ENCODE results near the gene SCAMP1.
"Not testable (repeated sequence)": the region's sequence is repeated elsewhere in the genome, so short reads cannot be mapped to it uniquely, and the experiment has no call there.

SCAMP1 gene

DNA sequence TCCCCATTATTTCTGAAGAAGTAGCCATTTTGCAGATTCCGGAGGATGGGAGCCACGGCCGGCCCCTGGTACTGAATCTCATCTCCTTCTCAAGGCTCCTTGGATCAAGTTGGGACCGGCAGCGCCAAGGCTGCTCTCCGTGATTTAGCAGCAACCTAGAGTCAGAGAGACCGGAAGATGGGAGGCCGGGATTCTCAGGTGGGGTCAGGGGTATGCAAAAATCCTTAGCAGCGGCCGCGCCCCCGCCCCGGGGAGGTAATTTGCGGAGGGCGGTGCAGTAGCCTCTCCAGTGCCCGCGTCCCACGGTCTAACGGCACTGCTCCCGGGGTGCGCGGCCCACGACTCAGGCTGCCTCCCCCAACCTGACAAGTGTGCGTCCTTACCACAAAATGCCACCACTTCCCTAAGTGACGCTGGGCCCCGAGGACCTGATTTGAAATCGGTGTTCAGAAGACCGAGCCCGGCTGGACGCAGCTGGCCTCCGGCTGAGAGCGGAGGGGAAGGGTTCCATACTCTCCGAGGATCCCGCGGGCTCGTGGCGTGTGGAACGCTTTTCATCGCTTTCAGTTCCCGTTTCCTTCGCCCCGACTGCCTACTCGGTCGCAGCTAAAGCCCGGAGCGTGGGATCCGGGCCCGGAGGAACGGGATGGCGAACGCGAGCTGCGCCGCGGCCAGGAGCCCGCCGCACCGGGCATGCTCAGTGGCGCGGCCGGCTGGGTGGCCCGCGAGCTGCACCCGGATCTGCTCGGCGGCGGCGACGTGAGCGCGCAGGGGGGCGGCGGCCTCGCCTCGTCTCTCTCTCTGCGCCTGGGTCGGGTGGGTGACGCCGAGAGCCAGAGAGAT is at the start of gene SCAMP1:
Gene SCAMP1 (plus strand): TSS at position 787 of the 843 bp plus-strand sequence. CDS start 55 bp downstream, at position 842.
- DNase-seq, result peak; percentile 82

GRCh38 chr5:78317515-78317914 is 42.9 kb upstream of the SCAMP1 start:
- no peak for DNase-seq

- no peak for DNase-seq
Measured at GRCh38 chr5:78318337-78318736, 42.1 kb upstream of the SCAMP1 start.

- no peak for DNase-seq
Measured at GRCh38 chr5:78320401-78320800, 40.0 kb upstream of the SCAMP1 start.

GRCh38 chr5:78323241-78323640 is 37.2 kb upstream of the SCAMP1 start:
- no peak for DNase-seq

DNA sequence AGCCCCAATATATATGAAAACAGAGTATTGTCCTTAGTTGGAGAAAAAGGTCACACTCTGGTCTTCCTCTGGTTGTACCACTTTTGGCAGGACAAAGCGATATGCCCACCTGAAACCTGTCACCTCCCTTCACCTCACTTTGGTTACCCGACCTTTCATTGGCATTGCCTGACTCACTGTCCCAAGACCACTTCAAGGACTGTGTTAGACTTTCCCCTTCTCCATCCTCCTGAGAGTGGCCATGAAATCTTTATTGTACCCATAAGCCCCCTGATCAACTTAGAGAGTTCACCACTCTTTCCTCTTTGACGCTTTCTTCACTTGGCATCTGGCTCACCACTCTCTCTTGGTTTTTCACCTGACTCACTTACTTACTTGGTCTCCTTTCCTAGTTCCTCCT is 33.5 kb upstream of the SCAMP1 start:
- no peak for DNase-seq

DNA sequence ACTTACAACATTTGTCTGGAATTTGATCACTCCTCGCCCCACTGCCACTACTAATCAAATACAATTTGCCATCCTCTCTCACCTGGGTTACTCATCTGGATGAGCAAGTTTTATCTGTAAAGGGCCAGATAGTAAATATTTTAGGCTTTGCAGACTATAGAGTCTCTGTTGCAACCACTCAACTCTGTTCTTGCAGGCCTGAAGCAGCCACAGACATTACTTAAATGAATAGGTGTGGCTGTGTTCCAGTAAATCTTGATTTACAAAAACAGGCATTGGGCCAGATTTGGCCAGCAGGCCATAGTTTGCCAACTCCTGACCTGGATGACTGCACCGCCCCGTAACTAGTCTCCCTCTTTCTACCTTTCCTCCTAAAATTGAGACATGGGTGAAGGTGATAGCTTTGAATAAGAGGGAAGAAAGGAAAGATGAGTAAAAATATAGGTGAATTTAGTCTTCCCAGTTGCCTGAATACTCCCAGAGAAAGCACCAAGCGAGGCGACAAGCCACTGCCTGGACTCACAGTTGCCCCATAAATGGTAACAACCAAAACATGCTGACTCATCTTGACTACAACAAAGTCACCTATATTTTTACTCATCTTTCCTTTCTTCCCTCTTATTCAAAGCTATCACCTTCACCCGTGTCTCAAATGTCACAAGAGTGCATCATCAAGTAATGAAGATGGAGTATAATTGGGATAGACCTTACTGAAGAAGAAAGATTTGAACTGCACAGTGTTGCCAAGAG is 32.5 kb upstream of the SCAMP1 start:
- DNase-seq, result no peak

GRCh38 chr5:78328585-78329173 is 31.7 kb upstream of the SCAMP1 start:
- DNase-seq, result no peak

DNA sequence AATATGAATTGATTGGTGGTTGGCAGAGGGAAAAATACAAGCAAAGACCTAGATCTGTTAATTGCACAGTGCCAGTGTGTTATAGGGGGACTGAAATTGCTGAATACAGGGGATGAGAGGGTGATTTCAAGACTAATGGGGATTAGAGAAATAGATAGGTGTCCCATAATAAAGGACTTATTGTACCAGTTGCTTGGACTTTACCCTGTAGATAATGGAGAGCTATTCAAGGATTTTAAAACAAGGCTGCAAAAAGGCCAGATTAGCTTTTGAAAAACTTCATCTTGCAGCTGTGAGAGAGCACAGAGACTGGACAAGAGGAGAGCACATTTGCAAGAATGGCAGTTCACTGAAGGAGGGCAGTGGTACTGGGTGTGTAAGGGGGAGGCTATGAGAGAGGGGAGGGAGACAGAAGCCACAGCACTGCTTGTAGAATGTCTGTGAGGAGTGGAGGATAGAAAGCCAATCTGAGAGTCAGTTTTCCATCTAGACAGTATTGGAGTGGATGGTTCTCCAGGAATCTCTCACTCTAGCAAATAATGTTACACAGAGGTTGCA is 28.8 kb upstream of the SCAMP1 start:
- DNase-seq, result no peak

DNA sequence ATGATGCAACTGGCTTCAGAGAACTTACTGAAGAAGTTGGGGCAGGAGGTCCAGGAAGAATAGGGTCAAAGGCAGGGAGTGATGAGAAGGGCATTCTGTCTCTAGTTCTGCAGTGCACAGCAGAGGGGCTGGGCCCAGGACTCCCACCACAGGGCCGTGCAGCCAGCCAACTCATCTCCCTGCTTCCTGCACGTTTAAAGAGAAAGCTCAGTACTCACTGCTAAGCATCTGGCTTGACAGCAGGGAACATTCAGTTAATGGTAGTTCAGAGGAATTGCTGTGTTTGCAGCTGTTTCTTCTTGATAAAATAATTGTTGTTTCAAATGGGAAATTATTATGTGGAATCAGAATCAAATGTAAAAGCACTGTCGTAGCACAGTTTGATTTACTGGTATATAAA is 25.6 kb upstream of the SCAMP1 start:
- DNase-seq, result no peak

GRCh38 chr5:78335976-78336375 is 24.4 kb upstream of the SCAMP1 start:
- no peak for DNase-seq

- DNase-seq, result no peak
Measured at GRCh38 chr5:78336698-78337097, 23.7 kb upstream of the SCAMP1 start.

- DNase-seq, result no peak
Measured at GRCh38 chr5:78339617-78340436, 20.6 kb upstream of the SCAMP1 start.

DNA sequence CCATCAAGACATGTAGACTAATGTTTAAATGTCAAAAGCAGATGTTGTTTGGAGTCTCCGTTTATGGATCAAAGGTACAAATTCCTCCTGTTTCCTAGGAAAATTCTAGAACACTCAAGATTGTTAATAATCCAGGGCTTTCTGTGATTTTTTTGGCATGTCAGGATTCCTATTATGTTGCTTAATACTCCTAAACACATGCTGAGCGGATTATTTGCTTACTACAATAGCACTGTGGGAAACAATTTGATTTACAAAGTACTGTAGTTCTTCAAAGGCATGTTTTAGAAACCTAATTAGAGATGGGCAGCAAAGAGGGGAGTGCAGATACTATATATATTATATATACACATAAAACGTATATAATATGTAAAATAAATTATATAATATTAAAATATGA is 19.0 kb upstream of the SCAMP1 start:
- no peak for DNase-seq

DNA sequence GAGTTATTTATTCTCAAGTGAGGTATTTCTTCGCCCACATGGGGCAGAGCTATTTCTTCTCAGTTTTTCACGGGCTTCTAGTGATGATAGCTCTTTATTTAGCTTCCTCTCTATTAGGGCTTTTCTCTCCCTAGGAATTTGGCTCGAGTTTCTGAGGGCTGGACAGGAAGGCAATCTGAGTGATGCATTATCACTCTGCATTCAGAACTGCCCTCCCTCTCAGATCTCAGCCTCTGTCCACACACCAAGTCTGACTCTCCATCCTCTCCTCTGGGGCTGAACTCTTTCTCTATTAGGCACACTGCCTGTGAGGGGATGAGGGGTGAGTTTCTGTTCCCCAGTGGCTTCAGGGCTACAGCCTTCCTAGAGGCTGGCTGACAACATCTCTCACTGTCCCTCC is 14.9 kb upstream of the SCAMP1 start:
- no peak for DNase-seq

GRCh38 chr5:78353520-78353919 is 6.9 kb upstream of the SCAMP1 start:
- no peak for DNase-seq

DNA sequence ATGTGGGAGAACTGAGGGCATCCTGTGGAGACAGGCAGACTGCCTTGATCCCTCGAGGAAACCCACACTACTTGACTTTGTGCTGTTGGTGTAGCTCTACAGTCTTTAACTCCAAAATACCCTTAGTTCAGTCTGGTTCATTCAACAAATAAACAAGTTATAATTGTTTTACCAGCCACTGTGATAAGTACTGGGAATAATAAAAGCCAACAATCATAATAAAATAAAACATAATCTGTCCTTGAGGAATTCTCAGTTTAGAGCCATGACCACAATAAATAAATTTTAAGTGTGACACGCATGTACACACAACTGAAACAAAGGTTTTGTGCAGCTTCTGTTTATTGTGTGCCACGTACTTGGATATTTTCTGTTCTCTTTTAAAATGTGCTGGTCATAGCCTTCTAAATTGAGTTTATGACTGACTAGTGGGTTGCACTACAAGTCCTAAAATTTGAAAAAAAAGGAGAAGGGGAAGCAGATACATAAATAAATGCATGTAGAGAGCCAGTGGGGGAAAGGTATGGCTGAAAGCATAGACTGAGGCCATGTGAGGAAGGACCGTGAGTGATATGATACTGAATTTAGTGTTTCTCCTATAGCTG is 6.2 kb upstream of the SCAMP1 start:
- DNase-seq, result no peak

DNA sequence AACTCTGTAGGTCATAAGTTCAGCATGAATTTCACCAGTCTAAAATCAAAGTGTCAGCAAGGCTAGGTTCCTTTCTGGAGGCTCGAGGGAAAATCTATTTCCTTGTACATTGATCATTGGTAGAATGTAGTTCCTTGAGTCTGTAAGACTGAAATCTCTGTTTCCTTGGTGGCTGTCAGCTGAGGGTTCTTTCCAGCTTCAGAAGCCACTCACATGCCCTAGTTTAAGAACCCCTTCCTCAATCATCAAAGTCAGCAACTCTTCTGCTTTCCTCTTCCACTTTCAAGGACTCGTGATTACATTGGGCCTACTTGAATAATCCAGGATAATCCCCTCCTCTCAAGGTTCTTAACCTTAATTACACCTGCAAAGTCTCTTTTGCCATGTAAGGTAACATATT is 4.9 kb upstream of the SCAMP1 start:
- DNase-seq, result no peak

- DNase-seq, result not testable (repeated sequence)
Measured at GRCh38 chr5:78359455-78359830, 974 bp upstream of the SCAMP1 start.

- no peak for DNase-seq
Measured at GRCh38 chr5:78360674-78360923, 182 bp downstream of the SCAMP1 start.

GRCh38 chr5:78360924-78361630 is 660 bp downstream of the SCAMP1 start:
- DNase-seq, result peak; percentile 17

- DNase-seq, result no peak
Measured at GRCh38 chr5:78361631-78361993, 1.2 kb downstream of the SCAMP1 start.
